Measurements from ENCODE around the gene RAP1A.

RAP1A gene

GRCh38 chr1:111742938-111743549, 123.5 kb downstream of the RAP1A start:
- H3K9ac ChIP-seq (ENCODE audit: low read length) = no peak overlapping the region

DNA sequence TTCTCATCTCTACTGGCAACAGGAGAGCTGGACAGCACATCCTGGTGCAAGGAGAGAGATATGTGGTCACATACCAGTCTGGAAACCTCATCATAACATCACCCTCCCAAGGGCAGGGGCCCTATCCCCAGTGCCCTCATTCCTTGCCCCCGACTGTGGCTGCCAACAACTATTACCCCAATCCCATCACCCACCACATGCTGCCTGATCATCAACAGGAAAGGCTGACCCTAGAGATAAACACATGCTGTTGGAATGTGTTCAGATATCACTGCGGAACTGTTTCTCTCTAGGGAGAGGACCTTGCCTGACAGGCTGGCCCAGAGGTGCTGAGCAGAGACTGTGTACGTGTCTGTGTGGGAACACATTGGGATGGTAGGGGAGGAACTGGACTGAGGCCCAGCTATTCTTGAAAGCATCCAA, 124.1 kb downstream of the RAP1A start:
- no peak overlapping the region for H3K4me2 ChIP-seq (ENCODE audit: low read length)
- no peak overlapping the region for H3K27ac ChIP-seq (ENCODE audit: low read depth, low read length, poor library complexity, severe bottlenecking)
- H3F3A ChIP-seq (ENCODE audit: insufficient read depth, low read length) = no peaks in the 10 kb centered on the region
- H3K4me1 ChIP-seq (ENCODE audit: insufficient read depth, low read length, severe bottlenecking) = peaks cover 12% of the 10 kb centered on the region
- no peaks in the 10 kb centered on the region for H3K9me2 ChIP-seq (ENCODE audit: low read depth, low read length)
- H4K20me1 ChIP-seq (ENCODE audit: insufficient read depth, low read length) = no peaks in the 10 kb centered on the region
- TF ChIP-seq, protein P1, sequence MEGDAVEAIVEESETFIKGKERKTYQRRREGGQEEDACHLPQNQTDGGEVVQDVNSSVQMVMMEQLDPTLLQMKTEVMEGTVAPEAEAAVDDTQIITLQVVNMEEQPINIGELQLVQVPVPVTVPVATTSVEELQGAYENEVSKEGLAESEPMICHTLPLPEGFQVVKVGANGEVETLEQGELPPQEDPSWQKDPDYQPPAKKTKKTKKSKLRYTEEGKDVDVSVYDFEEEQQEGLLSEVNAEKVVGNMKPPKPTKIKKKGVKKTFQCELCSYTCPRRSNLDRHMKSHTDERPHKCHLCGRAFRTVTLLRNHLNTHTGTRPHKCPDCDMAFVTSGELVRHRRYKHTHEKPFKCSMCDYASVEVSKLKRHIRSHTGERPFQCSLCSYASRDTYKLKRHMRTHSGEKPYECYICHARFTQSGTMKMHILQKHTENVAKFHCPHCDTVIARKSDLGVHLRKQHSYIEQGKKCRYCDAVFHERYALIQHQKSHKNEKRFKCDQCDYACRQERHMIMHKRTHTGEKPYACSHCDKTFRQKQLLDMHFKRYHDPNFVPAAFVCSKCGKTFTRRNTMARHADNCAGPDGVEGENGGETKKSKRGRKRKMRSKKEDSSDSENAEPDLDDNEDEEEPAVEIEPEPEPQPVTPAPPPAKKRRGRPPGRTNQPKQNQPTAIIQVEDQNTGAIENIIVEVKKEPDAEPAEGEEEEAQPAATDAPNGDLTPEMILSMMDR (IDR thresholded peaks at IDR 0.05; ENCODE audit: low read length) = no peak
- TF ChIP-seq EZH2 (IDR thresholded peaks at IDR 0.05; ENCODE audit: borderline replicate concordance, low read length) = no peak
- no peak overlapping the region for H3K4me3 ChIP-seq (ENCODE audit: low read depth, low read length, poor library complexity, severe bottlenecking)
- H3K27me3 ChIP-seq (ENCODE audit: insufficient read depth, low read length) = no peaks in the 10 kb centered on the region
- no peak overlapping the region for H2AFZ ChIP-seq (ENCODE audit: low read length)
- H3K9me3 ChIP-seq (ENCODE audit: low read length) = no peaks in the 10 kb centered on the region
- H3K9ac ChIP-seq (ENCODE audit: low read length) = no peak overlapping the region
- no peaks in the 10 kb centered on the region for H3K79me2 ChIP-seq (ENCODE audit: insufficient read depth, low read length)
- H3K36me3 ChIP-seq (ENCODE audit: insufficient read depth, low read length) = no peaks in the 10 kb centered on the region

More at GRCh38 chr1:111742938-111743549, 123.5 kb downstream of the RAP1A start:
- no peaks in the 10 kb centered on the region for H4K20me1 ChIP-seq (ENCODE audit: insufficient read depth, low read length)
- H3K9me3 ChIP-seq (ENCODE audit: low read length) = no peaks in the 10 kb centered on the region
- no peak overlapping the region for H3K4me2 ChIP-seq (ENCODE audit: low read length)
- no peaks in the 10 kb centered on the region for H3K9me2 ChIP-seq (ENCODE audit: low read depth, low read length)
- TF ChIP-seq, protein P1 (IDR thresholded peaks at IDR 0.05; ENCODE audit: low read length) = no peak
- no peak for TF ChIP-seq EZH2 (IDR thresholded peaks at IDR 0.05; ENCODE audit: borderline replicate concordance, low read length)
- H3K27me3 ChIP-seq (ENCODE audit: insufficient read depth, low read length) = no peaks in the 10 kb centered on the region
- H3K79me2 ChIP-seq (ENCODE audit: insufficient read depth, low read length) = no peaks in the 10 kb centered on the region
- no peak overlapping the region for H3K27ac ChIP-seq (ENCODE audit: low read depth, low read length, poor library complexity, severe bottlenecking)
- H3K4me3 ChIP-seq (ENCODE audit: low read depth, low read length, poor library complexity, severe bottlenecking) = no peak overlapping the region
- peaks cover 18% of the 10 kb centered on the region for H3K4me1 ChIP-seq (ENCODE audit: insufficient read depth, low read length, severe bottlenecking)
- no peak overlapping the region for H2AFZ ChIP-seq (ENCODE audit: low read length)
- H3F3A ChIP-seq (ENCODE audit: insufficient read depth, low read length) = no peaks in the 10 kb centered on the region
- no peaks in the 10 kb centered on the region for H3K36me3 ChIP-seq (ENCODE audit: insufficient read depth, low read length)

DNA sequence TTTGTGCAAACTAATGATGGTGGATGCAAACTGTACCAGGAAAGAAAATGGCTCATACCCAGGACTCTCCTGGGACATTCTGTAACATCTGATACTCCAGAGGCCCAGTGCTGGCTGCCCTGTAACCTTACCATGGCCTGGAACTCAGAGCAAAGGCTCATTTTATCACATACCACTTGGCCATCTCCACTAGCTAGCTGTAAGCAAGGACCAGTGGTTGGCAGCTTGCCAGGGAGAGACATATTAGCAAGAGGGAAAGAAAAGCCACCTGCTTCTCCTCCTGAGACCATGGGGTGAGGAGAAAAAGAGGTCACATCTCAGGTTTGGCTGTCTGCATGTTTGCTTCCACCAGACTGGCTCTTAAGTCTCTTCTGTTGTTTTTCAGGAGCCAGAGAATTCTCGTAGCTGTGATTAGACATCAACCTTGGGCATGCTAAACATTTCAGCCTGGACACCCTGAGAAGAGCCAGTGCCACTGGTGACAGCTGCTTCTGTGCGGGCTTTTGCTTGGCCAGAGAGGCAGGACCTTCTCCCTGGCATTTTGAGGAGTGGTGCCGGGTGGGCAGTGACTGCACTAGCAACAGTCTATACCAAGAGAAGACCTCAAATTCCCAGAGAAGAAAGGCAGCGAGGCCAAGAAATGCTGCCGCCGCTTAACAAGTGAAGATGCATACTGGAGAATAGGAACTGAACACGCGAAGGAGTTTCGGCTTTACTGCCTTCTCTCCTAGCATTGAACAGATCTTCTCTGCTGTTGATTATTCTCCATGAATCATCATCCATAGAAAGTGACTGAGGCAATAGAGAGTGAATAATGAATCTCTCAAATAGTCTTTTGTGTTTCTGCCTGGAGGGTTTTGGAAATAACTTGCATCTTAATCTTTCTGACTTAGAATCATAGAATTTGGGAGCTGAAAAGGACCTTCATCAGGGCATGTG, 126.4 kb downstream of the RAP1A start:
- no peak overlapping the region for H3K9ac ChIP-seq (ENCODE audit: low read length)

More for the DNA sequence above, 126.4 kb downstream of the RAP1A start:
- Histone ChIP-seq H3K4me2 (ENCODE audit: low read length) (no peak overlapping the region), H3K27me3 (ENCODE audit: insufficient read depth, low read length) (no peaks in the 10 kb centered on the region), H3K4me3 (ENCODE audit: low read depth, low read length, poor library complexity, severe bottlenecking) (no peak overlapping the region), H4K20me1 (ENCODE audit: insufficient read depth, low read length) (no peaks in the 10 kb centered on the region), H2AFZ (ENCODE audit: low read length) (no peak overlapping the region), H3K27ac (ENCODE audit: low read depth, low read length, poor library complexity, severe bottlenecking) (no peak overlapping the region), H3K9me2 (ENCODE audit: low read depth, low read length) (no peaks in the 10 kb centered on the region), H3K79me2 (ENCODE audit: insufficient read depth, low read length) (no peaks in the 10 kb centered on the region), H3K4me1 (ENCODE audit: insufficient read depth, low read length, severe bottlenecking) (no peaks in the 10 kb centered on the region), H3K9me3 (ENCODE audit: low read length) (no peaks in the 10 kb centered on the region), H3F3A (ENCODE audit: insufficient read depth, low read length) (no peaks in the 10 kb centered on the region), H3K36me3 (ENCODE audit: insufficient read depth, low read length) (no peaks in the 10 kb centered on the region)
- TF ChIP-seq EZH2 (IDR thresholded peaks at IDR 0.05; ENCODE audit: borderline replicate concordance, low read length) = no peak
- TF ChIP-seq, protein P1 (IDR thresholded peaks at IDR 0.05; ENCODE audit: low read length) = no peak

All from OCI-LY1 (cell line).